ENCODE measurements around the gene PDXDC1.
"Not testable (repeated sequence)": the region's sequence is repeated elsewhere in the genome, so short reads cannot be mapped to it uniquely, and the experiment has no call there.

GRCh38 chr16:14974331-14974655 lies 533 bp upstream of the PDXDC1 start:
- TF ChIP-seq CTCF (IDR thresholded peaks at IDR 0.05); ATF3 (CRISPR knock-in tag; conservative IDR thresholded peaks at IDR 0.05); MYBL2 (CRISPR knock-in tag; IDR thresholded peaks at IDR 0.05): not testable (repeated sequence)
